ENCODE data around the gene SORT1. TPM values are rescaled to one million over a fixed set of nuclear protein-coding genes. Genes with fewer than 3 reads are reported as not detected.

The SORT1 gene
- total and polyA plus RNA-seq, 2 of the 13 experiments (the other 11 are each of a cell fraction or from before 2014, with no cell fraction given), result 32.4 to 93.0 TPM

DNA sequence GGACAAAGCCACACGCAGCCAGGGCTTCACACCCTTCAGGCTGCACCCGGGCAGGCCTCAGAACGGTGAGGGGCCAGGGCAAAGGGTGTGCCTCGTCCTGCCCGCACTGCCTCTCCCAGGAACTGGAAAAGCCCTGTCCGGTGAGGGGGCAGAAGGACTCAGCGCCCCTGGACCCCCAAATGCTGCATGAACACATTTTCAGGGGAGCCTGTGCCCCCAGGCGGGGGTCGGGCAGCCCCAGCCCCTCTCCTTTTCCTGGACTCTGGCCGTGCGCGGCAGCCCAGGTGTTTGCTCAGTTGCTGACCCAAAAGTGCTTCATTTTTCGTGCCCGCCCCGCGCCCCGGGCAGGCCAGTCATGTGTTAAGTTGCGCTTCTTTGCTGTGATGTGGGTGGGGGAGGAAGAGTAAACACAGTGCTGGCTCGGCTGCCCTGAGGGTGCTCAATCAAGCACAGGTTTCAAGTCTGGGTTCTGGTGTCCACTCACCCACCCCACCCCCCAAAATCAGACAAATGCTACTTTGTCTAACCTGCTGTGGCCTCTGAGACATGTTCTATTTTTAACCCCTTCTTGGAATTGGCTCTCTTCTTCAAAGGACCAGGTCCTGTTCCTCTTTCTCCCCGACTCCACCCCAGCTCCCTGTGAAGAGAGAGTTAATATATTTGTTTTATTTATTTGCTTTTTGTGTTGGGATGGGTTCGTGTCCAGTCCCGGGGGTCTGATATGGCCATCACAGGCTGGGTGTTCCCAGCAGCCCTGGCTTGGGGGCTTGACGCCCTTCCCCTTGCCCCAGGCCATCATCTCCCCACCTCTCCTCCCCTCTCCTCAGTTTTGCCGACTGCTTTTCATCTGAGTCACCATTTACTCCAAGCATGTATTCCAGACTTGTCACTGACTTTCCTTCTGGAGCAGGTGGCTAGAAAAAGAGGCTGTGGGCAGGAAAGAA is 122.9 kb downstream of the SORT1 start (continued):
- TF ChIP-seq, protein P1, sequence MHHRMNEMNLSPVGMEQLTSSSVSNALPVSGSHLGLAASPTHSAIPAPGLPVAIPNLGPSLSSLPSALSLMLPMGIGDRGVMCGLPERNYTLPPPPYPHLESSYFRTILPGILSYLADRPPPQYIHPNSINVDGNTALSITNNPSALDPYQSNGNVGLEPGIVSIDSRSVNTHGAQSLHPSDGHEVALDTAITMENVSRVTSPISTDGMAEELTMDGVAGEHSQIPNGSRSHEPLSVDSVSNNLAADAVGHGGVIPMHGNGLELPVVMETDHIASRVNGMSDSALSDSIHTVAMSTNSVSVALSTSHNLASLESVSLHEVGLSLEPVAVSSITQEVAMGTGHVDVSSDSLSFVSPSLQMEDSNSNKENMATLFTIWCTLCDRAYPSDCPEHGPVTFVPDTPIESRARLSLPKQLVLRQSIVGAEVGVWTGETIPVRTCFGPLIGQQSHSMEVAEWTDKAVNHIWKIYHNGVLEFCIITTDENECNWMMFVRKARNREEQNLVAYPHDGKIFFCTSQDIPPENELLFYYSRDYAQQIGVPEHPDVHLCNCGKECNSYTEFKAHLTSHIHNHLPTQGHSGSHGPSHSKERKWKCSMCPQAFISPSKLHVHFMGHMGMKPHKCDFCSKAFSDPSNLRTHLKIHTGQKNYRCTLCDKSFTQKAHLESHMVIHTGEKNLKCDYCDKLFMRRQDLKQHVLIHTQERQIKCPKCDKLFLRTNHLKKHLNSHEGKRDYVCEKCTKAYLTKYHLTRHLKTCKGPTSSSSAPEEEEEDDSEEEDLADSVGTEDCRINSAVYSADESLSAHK (CRISPR knock-in tag; IDR thresholded peaks at IDR 0.05; ENCODE audit: borderline replicate concordance), result no peak
- TF ChIP-seq, protein P2, sequence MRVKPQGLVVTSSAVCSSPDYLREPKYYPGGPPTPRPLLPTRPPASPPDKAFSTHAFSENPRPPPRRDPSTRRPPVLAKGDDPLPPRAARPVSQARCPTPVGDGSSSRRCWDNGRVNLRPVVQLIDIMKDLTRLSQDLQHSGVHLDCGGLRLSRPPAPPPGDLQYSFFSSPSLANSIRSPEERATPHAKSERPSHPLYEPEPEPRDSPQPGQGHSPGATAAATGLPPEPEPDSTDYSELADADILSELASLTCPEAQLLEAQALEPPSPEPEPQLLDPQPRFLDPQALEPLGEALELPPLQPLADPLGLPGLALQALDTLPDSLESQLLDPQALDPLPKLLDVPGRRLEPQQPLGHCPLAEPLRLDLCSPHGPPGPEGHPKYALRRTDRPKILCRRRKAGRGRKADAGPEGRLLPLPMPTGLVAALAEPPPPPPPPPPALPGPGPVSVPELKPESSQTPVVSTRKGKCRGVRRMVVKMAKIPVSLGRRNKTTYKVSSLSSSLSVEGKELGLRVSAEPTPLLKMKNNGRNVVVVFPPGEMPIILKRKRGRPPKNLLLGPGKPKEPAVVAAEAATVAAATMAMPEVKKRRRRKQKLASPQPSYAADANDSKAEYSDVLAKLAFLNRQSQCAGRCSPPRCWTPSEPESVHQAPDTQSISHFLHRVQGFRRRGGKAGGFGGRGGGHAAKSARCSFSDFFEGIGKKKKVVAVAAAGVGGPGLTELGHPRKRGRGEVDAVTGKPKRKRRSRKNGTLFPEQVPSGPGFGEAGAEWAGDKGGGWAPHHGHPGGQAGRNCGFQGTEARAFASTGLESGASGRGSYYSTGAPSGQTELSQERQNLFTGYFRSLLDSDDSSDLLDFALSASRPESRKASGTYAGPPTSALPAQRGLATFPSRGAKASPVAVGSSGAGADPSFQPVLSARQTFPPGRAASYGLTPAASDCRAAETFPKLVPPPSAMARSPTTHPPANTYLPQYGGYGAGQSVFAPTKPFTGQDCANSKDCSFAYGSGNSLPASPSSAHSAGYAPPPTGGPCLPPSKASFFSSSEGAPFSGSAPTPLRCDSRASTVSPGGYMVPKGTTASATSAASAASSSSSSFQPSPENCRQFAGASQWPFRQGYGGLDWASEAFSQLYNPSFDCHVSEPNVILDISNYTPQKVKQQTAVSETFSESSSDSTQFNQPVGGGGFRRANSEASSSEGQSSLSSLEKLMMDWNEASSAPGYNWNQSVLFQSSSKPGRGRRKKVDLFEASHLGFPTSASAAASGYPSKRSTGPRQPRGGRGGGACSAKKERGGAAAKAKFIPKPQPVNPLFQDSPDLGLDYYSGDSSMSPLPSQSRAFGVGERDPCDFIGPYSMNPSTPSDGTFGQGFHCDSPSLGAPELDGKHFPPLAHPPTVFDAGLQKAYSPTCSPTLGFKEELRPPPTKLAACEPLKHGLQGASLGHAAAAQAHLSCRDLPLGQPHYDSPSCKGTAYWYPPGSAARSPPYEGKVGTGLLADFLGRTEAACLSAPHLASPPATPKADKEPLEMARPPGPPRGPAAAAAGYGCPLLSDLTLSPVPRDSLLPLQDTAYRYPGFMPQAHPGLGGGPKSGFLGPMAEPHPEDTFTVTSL (CRISPR knock-in tag; IDR thresholded peaks at IDR 0.05; ENCODE audit: borderline replicate concordance), result no peak
- TF ChIP-seq MIER2 (CRISPR knock-in tag; IDR thresholded peaks at IDR 0.05) (no peak), KDM3A (CRISPR knock-in tag; IDR thresholded peaks at IDR 0.05; ENCODE audit: low read depth) (peak; percentile 73; the same call in 1 of the 2 replicates), KAT2B (IDR thresholded peaks at IDR 0.05; ENCODE audit: borderline replicate concordance, low read depth, low read length) (no peak), ZNF614 (CRISPR knock-in tag; IDR thresholded peaks at IDR 0.05; ENCODE audit: borderline replicate concordance) (no peak), ZNF253 (CRISPR knock-in tag; IDR thresholded peaks at IDR 0.05; ENCODE audit: borderline replicate concordance) (no peak), ELF3 (CRISPR knock-in tag; IDR thresholded peaks at IDR 0.05) (0 out of 2 replicates have a peak, but pooled peaks have one; percentile 31), SIN3B (IDR thresholded peaks at IDR 0.05; ENCODE audit: low read length) (no peak), EEA1 (CRISPR knock-in tag; IDR thresholded peaks at IDR 0.05; ENCODE audit: borderline replicate concordance) (no peak), ZNF510 (CRISPR knock-in tag; IDR thresholded peaks at IDR 0.05; ENCODE audit: low read depth) (no peak), POGZ (CRISPR knock-in tag; IDR thresholded peaks at IDR 0.05) (no peak)
- TF ChIP-seq, protein P3, sequence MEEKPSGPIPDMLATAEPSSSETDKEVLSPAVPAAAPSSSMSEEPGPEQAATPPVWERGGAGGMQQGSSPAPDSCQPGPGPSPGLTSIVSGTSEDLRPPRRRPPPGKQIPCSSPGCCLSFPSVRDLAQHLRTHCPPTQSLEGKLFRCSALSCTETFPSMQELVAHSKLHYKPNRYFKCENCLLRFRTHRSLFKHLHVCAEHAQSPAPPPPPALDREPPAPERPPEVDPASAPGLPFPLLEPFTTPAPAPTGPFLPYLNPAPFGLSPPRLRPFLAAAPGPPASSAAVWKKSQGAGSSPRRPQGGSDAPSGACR (CRISPR knock-in tag; IDR thresholded peaks at IDR 0.05), result no peak
- TF ChIP-seq, protein P4, sequence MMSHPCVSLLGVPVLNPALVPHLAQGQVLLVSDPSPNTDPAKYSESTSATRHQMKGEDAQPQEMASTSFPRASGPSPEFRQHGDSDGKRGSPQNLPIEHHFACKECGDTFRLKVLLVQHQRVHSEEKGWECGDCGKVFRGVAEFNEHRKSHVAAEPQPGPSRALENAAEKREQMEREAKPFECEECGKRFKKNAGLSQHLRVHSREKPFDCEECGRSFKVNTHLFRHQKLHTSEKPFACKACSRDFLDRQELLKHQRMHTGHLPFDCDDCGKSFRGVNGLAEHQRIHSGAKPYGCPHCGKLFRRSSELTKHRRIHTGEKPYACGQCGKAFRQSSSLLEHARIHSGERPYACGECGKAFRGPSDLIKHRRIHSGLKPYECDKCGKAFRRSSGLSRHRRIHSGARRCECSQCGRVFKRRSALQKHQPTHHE (CRISPR knock-in tag; IDR thresholded peaks at IDR 0.05; ENCODE audit: borderline replicate concordance), result no peak
- TF ChIP-seq, protein P5, sequence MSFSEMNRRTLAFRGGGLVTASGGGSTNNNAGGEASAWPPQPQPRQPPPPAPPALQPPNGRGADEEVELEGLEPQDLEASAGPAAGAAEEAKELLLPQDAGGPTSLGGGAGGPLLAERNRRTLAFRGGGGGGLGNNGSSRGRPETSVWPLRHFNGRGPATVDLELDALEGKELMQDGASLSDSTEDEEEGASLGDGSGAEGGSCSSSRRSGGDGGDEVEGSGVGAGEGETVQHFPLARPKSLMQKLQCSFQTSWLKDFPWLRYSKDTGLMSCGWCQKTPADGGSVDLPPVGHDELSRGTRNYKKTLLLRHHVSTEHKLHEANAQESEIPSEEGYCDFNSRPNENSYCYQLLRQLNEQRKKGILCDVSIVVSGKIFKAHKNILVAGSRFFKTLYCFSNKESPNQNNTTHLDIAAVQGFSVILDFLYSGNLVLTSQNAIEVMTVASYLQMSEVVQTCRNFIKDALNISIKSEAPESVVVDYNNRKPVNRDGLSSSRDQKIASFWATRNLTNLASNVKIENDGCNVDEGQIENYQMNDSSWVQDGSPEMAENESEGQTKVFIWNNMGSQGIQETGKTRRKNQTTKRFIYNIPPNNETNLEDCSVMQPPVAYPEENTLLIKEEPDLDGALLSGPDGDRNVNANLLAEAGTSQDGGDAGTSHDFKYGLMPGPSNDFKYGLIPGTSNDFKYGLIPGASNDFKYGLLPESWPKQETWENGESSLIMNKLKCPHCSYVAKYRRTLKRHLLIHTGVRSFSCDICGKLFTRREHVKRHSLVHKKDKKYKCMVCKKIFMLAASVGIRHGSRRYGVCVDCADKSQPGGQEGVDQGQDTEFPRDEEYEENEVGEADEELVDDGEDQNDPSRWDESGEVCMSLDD (CRISPR knock-in tag; IDR thresholded peaks at IDR 0.05; ENCODE audit: borderline replicate concordance), result peak; percentile 88; the same call in 1 of the 2 replicates
